ENCODE results near the gene PPP3CA.
A peak's percentile ranks its signal among the peaks of the same experiment; 100 is the strongest.

Gene PPP3CA

DNA sequence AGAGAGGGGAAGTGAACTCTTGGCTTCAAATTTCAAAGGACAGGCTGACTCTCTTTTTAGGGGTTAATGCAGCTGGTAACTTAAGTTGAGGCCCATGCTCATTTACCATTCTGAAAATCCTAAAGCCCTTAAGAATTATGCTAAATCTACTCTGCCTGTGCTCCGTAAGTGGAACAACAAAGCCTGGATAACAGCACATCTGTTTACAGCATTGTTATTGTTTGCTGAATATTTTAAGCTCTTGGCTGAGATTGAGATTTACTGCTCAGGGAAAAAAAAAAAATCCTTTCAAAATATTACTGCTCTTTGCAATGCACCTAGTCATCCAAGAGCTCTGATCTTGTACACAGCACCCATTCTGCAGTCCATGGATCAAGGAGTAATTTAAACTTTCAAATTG is 17.7 kb downstream of the PPP3CA start:
- no peak for DNase-seq

DNA sequence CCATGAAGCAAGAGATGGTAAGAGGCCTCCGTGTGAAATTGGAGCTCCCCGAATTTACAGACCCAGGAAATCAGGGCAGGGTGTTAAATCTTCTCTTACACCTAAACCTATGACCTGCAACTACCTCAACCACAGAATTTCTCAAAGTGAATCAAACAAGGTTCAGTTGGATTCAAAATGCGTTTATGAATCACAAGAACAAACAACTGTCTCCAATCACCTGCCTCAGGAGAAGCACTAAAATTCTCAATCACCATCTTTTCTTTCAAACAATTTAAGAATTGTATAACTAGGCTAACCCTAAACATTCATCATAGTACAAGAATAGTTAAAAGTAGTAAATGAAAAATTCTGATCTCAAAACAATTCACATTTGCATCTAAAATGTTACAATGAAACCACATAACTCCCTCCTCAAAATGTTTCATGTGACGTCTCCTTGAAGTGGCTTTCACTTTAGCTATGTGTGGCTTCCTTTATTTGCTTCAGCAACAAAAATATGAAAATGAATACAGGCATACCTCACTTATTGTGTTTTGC is 19.2 kb downstream of the PPP3CA start:
- peak; percentile 19 for DNase-seq

DNA sequence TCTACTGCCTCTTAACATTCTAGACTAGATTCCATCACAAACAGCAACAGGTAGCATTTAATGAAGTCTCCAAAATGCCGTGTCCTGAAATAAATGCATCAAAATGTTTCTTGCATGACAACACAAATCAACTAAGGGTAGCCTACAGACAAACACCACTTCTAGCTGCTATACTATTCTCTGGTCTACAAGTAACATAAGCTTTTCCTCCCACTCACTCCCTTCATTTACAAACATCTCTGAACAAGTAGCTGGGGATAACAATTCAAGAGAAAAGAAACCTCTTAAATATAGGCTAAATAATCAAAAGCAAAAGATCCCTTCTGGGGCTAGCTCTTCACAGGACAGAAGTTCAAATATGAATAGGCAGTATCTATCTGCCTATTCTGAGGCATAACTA is 20.8 kb downstream of the PPP3CA start:
- DNase-seq: no peak

DNA sequence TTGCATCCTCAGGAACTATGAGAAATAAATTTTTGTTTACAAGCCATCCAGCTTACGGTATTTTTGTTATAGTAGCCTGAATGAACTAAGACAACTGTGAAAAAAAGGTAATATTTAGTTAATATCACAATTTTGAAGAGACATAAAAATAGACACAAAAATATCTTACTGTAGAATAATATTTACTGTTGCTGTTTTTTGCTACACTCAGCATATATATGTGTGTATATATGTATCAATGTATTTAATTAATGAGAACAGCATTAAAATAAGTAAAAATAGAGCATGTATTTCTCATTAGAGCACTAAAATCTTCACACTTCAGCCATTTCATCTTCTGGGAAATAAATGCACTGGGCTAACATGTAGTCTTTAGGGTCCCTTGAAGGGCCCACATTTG is 24.6 kb downstream of the PPP3CA start:
- no peak for DNase-seq

DNA sequence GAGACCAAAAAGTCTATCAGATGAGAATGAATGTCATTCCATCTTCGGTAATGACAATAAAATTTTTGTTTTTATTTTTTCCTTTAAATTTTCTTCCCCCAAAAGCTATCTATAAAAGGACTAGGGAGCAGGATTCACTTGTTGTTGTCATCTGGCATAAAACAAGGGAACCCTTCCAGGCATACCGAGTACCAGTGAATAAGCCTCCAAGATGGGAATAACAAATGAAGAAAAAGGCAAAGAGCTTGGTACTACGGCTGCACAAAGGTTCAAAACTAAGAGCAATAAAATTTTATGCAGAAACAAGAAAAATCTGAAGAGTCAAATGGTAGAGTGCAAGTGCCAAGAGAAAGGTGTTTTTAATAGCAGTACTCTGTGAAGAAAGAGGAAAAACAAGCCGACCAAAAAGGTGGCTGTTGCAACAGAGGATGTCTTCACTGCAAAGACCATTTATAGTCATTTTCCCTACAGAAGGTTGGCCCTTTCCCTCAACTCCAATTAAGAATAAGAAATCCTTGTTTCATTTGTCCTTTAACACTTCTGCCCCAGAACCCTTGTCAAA is 25.8 kb downstream of the PPP3CA start:
- DNase-seq: no peak

DNA sequence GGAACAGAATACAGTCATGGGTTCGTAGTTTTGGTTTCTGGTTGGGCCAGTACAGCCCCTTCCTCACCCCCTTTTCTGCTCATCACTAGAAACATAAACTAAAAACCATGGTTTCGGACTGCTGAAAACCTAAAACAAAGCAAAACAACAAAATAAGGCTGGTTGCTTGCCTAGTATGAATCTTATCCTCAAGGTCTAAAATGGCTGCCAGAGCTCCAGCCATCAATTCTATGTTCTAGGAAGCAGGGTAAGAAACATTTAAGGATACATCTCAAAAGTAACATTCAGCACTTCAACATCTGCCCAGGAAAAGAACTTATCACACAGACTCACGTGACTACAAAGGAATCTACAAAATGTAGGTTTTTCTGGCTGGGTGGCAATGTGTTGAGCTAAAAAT is 31.5 kb downstream of the PPP3CA start:
- DNase-seq: no peak

DNA sequence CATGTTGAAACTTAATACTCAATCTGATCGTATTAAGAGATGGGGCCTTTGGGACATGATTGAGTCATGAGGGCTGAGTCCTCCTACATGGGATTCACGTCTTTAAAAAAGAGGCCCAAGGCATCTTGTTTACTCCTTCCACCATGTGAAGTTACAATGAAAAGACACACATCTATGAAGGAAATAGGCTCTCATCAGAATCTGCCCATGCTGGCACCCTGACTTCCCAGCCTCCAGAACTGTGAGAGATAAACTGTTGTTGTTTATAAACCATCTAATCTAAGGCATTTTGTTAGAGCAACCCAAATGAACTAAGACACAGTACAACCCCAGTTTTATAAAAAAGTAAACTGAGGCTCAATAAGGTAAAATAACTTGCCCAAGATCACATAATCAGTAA is 32.3 kb downstream of the PPP3CA start:
- no peak for DNase-seq

DNA sequence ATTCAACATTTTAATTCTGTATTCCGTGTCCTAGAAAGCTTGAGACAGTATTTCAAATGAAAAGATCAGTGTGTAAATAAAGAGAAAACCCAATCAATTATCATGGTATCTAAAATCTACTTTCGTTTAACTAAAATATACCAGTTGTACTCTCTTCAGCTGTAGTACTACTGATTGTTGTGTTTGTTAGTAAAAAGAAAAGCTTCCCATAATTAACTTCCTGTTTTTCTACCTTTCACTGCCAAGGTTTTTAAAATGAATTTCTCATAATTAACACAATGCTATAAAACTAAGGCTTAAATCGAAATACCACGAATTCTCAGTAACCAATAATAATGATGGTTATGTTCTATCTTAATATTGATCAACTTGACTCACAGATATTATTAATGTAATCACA is 37.4 kb downstream of the PPP3CA start:
- no peak for DNase-seq

DNA sequence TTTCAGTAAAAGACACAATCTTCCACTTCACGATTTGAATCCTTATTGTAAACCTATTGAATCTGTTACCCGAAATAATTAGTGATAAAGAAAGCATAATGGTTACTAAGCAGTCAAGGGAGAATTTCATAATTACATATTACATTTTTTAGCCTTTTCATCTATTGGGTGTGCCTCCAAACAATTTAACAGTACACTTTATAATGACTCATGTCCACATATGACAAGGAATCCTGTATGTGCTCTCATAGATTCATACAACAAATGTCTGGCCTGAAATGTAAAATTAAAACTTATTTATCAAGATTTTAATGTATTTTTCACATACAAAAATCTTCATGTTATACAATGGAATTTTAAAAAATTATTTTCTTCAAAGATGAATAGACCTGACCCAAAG is 39.4 kb downstream of the PPP3CA start:
- DNase-seq: no peak

DNA sequence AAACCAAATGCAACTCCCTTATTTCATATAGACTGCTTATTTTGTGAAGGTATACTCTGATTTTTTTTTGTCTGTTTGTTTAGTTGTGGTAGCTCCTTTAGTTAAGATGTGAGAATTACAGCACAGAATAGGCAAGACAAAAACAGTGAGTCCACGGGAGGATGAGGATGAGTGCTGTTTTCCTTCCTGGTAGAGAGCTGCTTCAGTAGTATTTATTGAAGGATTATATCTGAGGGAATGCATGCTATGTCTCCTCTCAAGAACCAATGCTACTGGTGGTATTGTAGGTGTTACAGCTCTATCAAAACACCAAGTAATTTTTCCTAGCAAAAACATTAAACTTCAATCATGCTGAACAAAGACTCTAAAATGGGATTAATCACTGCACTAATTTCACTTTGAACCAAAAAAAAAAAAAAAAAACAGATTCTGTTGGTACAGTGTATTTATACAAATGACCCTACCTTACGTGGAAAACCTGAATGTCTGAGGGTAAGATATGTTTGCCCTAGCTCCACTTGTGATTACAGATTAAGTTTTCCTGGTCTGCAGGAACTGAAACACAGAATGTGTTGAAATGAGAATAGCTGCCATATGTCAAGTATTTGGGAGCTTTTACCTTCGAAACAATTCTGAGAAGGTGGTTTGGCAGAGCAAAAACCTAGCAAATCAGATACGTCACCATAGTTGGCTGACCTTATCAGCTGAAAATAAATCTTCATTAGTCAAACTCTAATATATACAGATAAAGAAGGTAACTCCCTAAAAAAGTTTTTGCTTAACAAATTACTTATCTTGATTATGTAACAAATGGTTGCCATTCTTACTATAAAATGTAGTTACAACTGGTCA is 40.3 kb downstream of the PPP3CA start:
- DNase-seq: no peak

DNA sequence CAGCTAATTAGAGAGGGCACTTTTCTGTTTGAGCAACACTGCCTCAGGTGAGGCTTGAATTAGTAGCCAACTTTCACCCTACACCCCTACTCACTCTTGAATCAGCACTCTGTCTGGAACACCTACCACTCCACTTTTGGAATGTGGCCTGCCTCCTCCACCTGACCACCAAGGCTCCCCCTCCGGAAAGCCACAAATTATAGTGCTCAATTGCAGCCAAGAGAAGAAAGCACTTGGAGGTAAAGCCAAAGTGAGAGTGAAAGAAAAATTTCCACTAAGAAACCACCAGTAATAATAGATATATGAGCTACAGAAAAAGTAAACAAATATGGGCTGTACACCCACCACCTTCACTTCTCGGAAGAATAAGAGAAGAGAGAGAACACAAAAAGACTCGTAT is 41.1 kb downstream of the PPP3CA start:
- no peak for DNase-seq

DNA sequence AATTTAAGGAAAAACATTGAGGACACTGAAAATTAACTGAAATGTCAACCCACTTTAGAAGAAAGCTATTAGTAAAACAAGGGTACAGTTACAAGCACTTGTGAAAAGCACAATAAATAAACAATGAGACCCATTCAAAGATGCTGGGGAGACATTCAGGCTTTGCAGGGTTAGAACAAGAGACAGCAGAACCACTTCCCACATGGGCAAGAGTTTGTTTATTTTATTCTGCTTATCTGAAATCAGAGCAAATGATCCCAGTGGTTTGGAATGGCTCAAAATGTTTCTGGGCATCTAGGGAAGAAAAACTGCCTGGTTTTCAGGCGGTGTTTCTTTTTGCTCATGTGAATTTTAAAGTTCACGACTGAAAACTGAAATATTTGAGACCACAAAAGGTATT is 42.4 kb downstream of the PPP3CA start:
- DNase-seq: no peak

DNA sequence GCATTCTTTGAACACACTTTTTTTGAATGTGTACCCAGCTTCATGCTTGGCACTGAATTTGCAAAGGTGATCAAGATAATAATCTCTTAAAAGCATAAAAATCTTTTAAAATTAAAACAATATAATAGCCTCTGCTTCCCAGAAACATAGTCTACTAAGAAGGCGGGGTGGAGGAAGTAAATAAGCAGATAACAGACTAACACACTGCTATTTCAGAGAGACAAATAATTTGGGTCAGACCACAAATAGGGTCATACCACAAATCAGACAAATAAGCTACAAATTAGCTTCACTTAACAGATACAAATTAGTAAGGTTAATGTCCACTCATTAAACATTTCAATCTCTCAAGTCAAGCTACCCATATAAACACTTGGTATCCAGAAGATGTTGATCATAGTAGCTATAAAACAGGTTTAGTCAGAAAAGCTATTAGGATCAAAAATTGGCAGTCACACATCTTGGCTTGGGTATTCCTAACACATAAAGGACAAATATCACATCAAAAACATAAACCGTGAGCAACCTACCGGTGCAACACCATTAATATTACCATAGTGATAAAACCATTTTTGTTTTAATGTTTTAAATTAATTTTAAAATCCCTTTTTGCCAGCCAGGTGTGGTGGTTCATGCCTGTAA is 47.3 kb downstream of the PPP3CA start:
- no peak for DNase-seq

DNA sequence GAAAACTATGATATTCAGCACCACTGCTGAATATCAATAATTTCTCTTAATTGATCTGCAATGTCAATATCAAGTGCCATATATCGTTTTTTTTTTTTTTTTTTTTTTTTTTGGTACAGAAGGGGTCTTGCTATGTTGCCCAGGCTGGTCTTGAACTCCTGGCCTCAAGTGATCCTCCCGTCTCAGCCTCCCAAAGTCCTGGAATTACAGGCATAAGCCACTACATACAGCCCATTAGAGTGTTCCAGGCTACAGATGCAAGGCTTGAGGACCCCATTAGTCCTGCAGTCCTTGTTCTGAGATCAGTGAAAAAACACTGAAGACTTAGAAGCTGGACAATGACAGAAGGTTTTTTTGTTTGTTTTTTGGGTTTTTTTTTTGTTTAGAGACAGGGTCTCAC is 48.3 kb downstream of the PPP3CA start:
- DNase-seq: no peak

DNA sequence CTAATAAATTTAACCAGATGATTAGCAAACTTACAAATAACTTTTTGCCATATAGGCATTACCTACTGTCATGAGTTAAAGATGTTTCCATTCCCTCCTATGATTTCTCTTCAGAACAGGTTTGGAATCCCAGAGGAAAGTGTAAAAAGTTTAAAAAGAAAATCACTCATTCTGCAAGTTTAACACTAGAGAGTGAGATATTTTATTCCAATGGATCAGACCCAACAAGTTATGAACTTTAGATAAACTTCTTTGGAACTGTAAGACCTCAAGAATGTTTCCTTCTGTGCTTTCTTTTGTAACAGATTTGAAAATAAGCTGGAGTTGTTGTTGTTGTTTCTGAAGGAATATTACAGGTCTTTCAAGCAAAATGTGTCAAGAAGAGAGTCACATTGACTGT is 51.6 kb downstream of the PPP3CA start:
- no peak for DNase-seq

DNA sequence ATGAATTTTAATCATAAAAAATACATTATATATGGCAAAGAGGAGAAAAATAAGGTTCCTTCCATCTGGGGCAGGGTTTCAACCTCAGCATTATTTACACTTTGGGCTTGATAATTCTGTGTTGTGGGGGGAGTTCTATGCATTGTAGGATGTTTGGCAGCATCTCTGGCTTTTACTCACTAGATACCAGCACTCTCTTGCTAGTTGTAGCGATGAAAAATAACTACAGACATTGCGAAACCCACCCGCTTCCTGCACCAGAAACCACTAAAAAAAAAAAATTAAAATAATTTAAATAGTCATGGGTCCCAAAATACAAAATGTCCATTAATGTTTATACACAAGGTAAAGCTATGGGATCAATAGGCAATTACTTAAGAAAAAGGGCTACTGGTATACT is 52.7 kb downstream of the PPP3CA start:
- no peak for DNase-seq

DNA sequence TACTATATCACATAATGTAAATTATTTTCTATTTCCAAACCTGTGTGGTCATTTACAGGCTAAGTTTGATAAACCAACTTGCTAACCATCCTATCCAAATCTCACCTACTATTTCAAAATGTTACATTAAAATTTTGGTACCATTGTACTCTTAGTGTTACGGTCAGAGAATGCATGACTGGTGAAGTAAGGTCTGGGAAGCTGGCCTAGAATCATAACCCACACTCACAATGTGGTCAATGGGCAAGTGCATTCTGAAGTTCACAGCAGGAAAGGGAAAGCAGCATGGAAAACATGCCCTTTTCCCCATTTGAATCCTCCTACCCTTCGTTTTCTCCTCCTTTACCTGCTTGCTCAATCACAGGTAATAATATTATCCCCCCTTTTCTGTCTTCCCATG is 54.4 kb downstream of the PPP3CA start:
- no peak for DNase-seq

DNA sequence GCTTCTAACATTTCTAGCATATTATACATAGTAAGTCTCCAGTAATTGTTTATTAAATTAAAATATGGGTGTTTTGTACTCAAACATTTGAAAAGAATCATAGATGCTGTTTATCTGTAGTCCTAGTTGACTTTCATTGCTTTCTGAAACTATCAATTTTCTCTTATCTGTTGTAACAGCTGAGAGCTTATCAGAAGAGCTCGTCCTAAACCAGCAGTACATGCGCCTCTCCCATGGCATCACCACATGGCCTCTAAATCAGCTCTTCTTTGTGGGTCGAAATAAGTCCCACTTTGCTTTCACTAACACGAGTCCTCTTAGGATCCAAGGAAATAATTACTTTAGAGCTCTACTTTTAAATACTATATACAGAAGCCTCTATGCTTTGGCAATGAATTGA is 55.1 kb downstream of the PPP3CA start:
- no peak for DNase-seq

DNA sequence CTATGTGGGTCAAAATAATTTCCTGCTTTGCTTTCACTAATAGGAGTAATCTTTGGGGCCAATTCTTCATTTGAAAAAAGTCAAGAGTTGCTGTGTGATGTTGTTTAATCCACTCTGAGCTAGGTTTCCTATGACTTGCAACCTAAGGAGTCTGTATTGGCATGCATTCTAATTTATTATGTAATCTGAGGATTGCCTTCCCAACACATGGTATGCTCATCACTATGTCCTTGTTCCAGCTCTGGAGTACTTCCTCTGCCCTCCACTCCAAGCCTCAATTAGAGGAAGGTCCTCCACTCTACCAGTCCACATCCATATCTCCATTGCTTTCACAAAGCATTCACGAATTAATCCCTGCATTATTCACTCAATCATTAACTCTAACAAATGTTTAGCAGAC is 56.1 kb downstream of the PPP3CA start:
- no peak for DNase-seq

DNA sequence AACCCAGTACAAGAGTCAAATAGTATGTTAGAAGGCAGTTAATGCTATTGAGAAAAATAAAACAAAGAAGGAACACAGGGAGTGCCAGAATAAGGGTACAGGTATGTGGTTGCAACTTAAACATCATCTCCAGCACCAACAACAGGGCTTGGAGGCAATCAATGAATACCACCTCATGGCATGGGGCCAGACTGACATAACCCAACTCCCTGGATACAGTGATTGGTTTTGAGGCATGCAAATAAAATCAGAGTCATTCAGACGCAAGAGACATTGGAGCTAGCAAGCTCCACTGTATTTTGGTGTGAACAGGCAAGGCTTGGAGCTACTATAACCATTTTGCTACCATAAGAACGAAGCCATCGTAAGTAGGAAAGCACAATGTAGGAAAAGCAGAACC is 56.7 kb downstream of the PPP3CA start:
- no peak for DNase-seq

DNA sequence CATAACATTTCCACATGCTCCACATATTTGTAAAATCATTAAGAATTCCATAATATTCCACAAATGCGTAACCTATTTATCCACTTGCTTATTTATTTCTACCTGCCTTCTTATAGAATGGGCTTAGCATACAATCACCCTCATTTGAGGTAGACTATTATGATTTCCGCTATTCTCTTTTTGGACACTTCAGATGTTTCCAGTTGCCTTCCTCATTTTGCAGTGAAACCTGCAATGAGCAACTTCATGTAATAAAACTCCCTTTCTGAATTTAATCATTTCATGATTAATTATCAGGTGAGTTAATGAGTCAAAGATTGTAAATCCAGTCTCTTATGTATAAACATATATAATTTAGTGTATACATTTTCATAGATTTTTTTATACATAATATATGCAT is 58.0 kb downstream of the PPP3CA start:
- DNase-seq: no peak

DNA sequence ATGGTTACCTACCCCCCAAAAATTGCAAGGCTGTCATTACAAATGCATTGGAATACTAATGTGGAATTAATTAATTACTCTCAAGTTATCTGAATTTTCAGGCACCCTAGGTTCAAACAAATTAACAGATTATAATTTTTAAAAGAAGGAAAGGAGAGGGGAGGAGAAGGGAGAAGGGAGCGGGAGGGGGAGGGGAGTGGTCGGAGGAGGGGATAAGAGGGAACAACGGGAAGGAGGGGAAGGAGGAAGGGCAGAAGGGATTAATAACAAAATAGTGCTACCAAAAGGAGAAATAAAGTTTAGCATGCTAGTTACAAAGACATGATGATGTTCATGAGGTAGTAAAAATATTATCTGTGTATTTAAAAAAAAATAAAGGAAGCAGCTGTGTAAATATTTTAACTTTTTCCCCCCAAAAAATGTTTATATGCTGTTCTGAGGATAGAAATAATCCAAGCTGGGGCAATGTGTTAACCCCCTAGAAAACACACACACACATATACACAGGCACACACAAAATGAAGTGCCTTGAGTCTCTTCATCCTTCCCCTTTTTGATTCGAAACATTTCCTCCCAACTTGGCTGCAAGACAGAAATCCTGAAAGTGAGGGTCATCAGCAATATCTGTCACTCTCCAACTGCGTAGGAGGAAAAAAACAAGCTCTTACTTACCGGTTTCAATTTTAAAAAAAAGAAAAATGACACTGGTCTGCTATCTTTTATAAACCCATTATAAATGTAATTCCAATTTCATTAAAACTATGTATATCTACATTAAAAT is 58.8 kb downstream of the PPP3CA start:
- no peak for DNase-seq

DNA sequence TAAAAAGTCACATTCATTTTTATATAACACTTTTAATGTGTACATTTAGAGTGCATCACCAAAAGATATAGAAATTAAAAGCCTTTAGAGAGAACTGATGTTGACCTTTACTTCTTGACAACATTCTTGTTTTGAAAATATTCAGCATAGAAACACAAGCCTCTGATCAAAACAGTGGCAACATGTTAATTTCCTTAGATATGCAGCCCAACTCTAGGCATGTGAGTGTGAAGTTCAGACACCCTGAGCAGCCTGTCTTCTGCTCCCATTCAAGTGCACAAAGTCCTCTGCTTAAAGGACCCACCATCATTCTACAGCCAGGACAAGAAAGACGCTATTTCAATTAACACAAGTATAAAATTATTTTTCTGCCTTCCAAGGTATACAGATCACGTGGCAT is 60.0 kb downstream of the PPP3CA start:
- no peak for DNase-seq
